Right lobe of liver (tissue), 4 donors: ENCODE results near the gene IFI16.

Experiments
- POLR2A ChIP-seq: fragments of 450-650 bp; IDR thresholded peaks from one replicate; pipeline ENCODE4 v1.6.1; 2017; ENCODE audit warnings: antibody characterized with exemption, mild to moderate bottlenecking
- TF ChIP-seq, protein P1 (sequence below), 4 donors: fragments of 200-600 bp in 3 of 4; fragments of 450-650 bp in 1 of 4; IDR thresholded peaks; one replicate each; pipeline versions ENCODE4 v1.5.1 to v1.8.0; 2016 to 2022; ENCODE audit warnings: antibody characterized with exemption in 4 of 4, mild to moderate bottlenecking in 2 of 4
- donor health status: DM: no; HTN: no; CAD: no.
- donor health status: DM: no; HTN: no; CAD: no.
- donor health status: DM: no; HTN: yes; CAD: no.

- TF ChIP-seq, protein P1, sequence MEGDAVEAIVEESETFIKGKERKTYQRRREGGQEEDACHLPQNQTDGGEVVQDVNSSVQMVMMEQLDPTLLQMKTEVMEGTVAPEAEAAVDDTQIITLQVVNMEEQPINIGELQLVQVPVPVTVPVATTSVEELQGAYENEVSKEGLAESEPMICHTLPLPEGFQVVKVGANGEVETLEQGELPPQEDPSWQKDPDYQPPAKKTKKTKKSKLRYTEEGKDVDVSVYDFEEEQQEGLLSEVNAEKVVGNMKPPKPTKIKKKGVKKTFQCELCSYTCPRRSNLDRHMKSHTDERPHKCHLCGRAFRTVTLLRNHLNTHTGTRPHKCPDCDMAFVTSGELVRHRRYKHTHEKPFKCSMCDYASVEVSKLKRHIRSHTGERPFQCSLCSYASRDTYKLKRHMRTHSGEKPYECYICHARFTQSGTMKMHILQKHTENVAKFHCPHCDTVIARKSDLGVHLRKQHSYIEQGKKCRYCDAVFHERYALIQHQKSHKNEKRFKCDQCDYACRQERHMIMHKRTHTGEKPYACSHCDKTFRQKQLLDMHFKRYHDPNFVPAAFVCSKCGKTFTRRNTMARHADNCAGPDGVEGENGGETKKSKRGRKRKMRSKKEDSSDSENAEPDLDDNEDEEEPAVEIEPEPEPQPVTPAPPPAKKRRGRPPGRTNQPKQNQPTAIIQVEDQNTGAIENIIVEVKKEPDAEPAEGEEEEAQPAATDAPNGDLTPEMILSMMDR (IDR thresholded peaks at IDR 0.05): no peak
- no peak for TF ChIP-seq POLR2A
These were observed 9.7 kb upstream of the IFI16 start for GRCh38 chr1:159000070-159000409.
